Measurements from ENCODE around the gene GPALPP1.

The GPALPP1 gene

GRCh38 chr13:45036206-45036605 lies 46.9 kb downstream of the GPALPP1 start:
- H3K36me3 ChIP-seq (ENCODE audit: control insufficient read depth, insufficient read depth, low read length): no peaks in the 10 kb centered on the region
- no peak for DNase-seq

DNA sequence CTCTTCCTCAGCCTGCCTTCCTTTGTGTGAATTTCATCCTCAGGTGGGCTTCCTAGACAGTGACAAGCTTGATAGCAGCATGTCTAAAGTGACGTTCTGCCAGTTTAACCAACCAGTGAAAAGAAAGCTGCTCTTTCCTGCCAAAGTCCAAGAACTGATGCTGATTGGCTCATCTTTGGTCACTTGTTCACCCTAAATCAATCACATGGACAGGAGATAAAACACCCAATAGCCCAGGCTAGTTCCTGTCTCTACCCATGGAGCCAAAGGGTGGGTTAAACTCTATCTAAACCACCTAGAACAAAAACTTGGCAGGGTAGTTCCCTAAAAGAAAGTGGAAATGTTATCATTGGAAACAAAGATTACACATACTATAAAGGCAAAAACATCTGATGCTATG lies 50.8 kb downstream of the GPALPP1 start:
- no peak overlapping the region for H3K27ac ChIP-seq (ENCODE audit: insufficient read depth, low read length, poor library complexity, severe bottlenecking)
- no peaks in the 10 kb centered on the region for H3K27me3 ChIP-seq (replicated peaks; ENCODE audit: control insufficient read depth, insufficient read depth, low read length, poor library complexity, severe bottlenecking)
- no peaks in the 10 kb centered on the region for H3K4me1 ChIP-seq (ENCODE audit: control insufficient read depth, insufficient read depth, low read length, poor library complexity, severe bottlenecking)
- DNase-seq: no peak
- no peak overlapping the region for H3K4me3 ChIP-seq (ENCODE audit: insufficient read depth, low read depth, low read length, poor library complexity, severe bottlenecking)
- H3K36me3 ChIP-seq (ENCODE audit: control insufficient read depth, insufficient read depth, low read length): no peaks in the 10 kb centered on the region
- H3K9me3 ChIP-seq (ENCODE audit: control insufficient read depth, low read length): no peaks in the 10 kb centered on the region

More at GRCh38 chr13:45036206-45036605, 46.9 kb downstream of the GPALPP1 start:
- Histone ChIP-seq H3K27me3 (replicated peaks; ENCODE audit: control insufficient read depth, insufficient read depth, low read length, poor library complexity, severe bottlenecking) (no peaks in the 10 kb centered on the region), H3K9me3 (ENCODE audit: control insufficient read depth, low read length) (no peaks in the 10 kb centered on the region), H3K27ac (ENCODE audit: insufficient read depth, low read length, poor library complexity, severe bottlenecking) (no peak overlapping the region), H3K4me3 (ENCODE audit: insufficient read depth, low read depth, low read length, poor library complexity, severe bottlenecking) (no peak overlapping the region), H3K4me1 (ENCODE audit: control insufficient read depth, insufficient read depth, low read length, poor library complexity, severe bottlenecking) (no peaks in the 10 kb centered on the region)

DNA sequence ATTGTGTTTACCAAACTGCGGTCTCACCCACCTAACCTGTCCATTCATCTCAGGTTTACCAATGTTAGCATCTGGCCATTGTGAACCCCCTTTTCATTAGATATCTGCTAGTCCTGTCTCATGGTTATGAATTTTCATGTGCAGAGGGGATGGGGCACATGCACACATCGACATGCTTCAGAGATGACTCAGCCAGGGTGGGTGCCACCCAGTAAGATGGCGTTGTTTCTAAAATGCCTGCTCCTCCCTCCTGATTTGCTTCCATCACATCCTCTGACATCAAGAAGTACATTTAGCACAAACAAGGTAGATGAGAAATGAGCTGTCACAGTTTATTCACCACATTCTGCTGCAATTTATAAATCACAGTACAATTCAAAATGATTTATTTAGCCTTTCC lies 51.3 kb downstream of the GPALPP1 start:
- DNase-seq: no peak
- Histone ChIP-seq H3K27ac (ENCODE audit: insufficient read depth, low read length, poor library complexity, severe bottlenecking) (no peak overlapping the region), H3K36me3 (ENCODE audit: control insufficient read depth, insufficient read depth, low read length) (no peaks in the 10 kb centered on the region), H3K9me3 (ENCODE audit: control insufficient read depth, low read length) (no peaks in the 10 kb centered on the region), H3K4me1 (ENCODE audit: control insufficient read depth, insufficient read depth, low read length, poor library complexity, severe bottlenecking) (no peaks in the 10 kb centered on the region), H3K4me3 (ENCODE audit: insufficient read depth, low read depth, low read length, poor library complexity, severe bottlenecking) (no peak overlapping the region), H3K27me3 (replicated peaks; ENCODE audit: control insufficient read depth, insufficient read depth, low read length, poor library complexity, severe bottlenecking) (no peaks in the 10 kb centered on the region)

DNA sequence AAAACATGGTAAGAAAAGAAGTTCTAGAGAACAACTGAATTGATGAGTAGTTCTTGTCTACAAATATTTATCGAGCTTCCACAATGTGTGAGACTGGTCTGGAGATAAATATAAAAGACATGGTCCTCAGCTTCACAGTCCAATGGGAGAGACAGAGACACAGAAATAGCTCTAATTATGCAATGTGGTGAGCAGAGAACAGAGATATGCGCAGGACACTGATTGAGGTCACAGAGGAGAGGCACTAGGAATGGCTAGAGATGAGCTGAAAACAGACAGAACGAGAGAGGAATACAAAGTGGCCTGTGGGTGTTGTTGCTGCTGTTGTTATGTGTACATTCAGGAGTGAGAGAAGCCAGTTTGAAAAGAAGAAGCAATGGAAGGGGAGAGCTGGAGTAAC lies 53.2 kb downstream of the GPALPP1 start:
- Histone ChIP-seq H3K9me3 (ENCODE audit: control insufficient read depth, low read length) (no peaks in the 10 kb centered on the region), H3K4me1 (ENCODE audit: control insufficient read depth, insufficient read depth, low read length, poor library complexity, severe bottlenecking) (peaks cover 5% of the 10 kb centered on the region), H3K27me3 (replicated peaks; ENCODE audit: control insufficient read depth, insufficient read depth, low read length, poor library complexity, severe bottlenecking) (no peaks in the 10 kb centered on the region), H3K27ac (ENCODE audit: insufficient read depth, low read length, poor library complexity, severe bottlenecking) (no peak overlapping the region), H3K36me3 (ENCODE audit: control insufficient read depth, insufficient read depth, low read length) (no peaks in the 10 kb centered on the region), H3K4me3 (ENCODE audit: insufficient read depth, low read depth, low read length, poor library complexity, severe bottlenecking) (no peak overlapping the region)
- DNase-seq: no peak

DNA sequence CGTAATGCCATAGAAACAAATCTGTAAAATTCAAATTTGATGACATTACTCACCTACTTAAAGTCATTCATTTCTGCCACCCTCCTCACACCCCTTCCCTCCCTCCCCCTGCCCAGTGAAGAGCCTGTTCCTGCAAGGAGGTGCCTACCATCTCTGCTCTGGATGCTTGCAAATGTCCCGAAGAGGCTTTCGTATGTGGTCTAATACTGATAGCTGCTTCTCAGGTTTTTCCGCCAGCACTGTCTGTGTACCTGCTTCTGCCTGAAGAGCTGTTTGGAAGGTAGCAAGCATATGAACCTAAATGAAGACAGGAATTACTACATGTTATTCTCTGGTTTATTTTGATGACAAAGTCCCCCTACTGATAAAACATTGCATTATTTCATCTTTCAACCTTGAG lies 57.1 kb downstream of the GPALPP1 start:
- no peak overlapping the region for H3K4me3 ChIP-seq (ENCODE audit: insufficient read depth, low read depth, low read length, poor library complexity, severe bottlenecking)
- DNase-seq: no peak
- no peak overlapping the region for H3K27ac ChIP-seq (ENCODE audit: insufficient read depth, low read length, poor library complexity, severe bottlenecking)
- H3K36me3 ChIP-seq (ENCODE audit: control insufficient read depth, insufficient read depth, low read length): no peaks in the 10 kb centered on the region
- no peaks in the 10 kb centered on the region for H3K9me3 ChIP-seq (ENCODE audit: control insufficient read depth, low read length)
- no peaks in the 10 kb centered on the region for H3K27me3 ChIP-seq (replicated peaks; ENCODE audit: control insufficient read depth, insufficient read depth, low read length, poor library complexity, severe bottlenecking)
- H3K4me1 ChIP-seq (ENCODE audit: control insufficient read depth, insufficient read depth, low read length, poor library complexity, severe bottlenecking): peaks cover 6% of the 10 kb centered on the region

- DNase-seq: peak; percentile 50 to 62 (median 52)
- H3K27me3 ChIP-seq (replicated peaks; ENCODE audit: control insufficient read depth, insufficient read depth, low read length, poor library complexity, severe bottlenecking): no peaks in the 10 kb centered on the region
- H3K36me3 ChIP-seq (ENCODE audit: control insufficient read depth, insufficient read depth, low read length): no peaks in the 10 kb centered on the region
- peak overlapping the region; percentile 15 for H3K4me3 ChIP-seq (ENCODE audit: insufficient read depth, low read depth, low read length, poor library complexity, severe bottlenecking)
- H3K4me1 ChIP-seq (ENCODE audit: control insufficient read depth, insufficient read depth, low read length, poor library complexity, severe bottlenecking): peaks cover 6% of the 10 kb centered on the region
- no peak overlapping the region for H3K27ac ChIP-seq (ENCODE audit: insufficient read depth, low read length, poor library complexity, severe bottlenecking)
- no peaks in the 10 kb centered on the region for H3K9me3 ChIP-seq (ENCODE audit: control insufficient read depth, low read length)
These were observed 58.3 kb downstream of the GPALPP1 start for GRCh38 chr13:45047394-45048310.

- Histone ChIP-seq H3K4me1 (ENCODE audit: control insufficient read depth, insufficient read depth, low read length, poor library complexity, severe bottlenecking) (peaks cover 6% of the 10 kb centered on the region), H3K27ac (ENCODE audit: insufficient read depth, low read length, poor library complexity, severe bottlenecking) (no peak overlapping the region), H3K9me3 (ENCODE audit: control insufficient read depth, low read length) (no peaks in the 10 kb centered on the region), H3K27me3 (replicated peaks; ENCODE audit: control insufficient read depth, insufficient read depth, low read length, poor library complexity, severe bottlenecking) (no peaks in the 10 kb centered on the region), H3K4me3 (ENCODE audit: insufficient read depth, low read depth, low read length, poor library complexity, severe bottlenecking) (no peak overlapping the region), H3K36me3 (ENCODE audit: control insufficient read depth, insufficient read depth, low read length) (no peaks in the 10 kb centered on the region)
- no peak for DNase-seq
These were observed 59.6 kb downstream of the GPALPP1 start for GRCh38 chr13:45048890-45049407.

DNA sequence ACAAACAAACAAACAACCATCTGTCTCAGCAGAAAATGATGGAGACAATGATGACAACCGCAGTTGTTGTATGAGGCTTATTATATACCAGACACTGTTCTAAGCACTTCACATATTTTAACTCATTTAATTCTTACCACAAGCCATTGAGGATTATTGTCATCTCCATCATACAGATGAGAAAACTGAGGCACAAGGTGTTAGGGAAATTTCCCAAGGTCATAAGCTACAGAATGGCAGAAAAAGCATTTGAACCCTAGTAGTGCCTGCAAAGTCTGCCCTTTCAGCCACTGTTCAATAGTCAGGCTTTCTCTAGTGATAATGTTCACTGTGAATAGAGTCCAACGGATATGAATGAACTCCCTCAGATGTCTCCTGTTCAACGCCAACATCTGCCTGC lies 60.1 kb downstream of the GPALPP1 start:
- Histone ChIP-seq H3K27ac (ENCODE audit: insufficient read depth, low read length, poor library complexity, severe bottlenecking) (no peak overlapping the region), H3K4me3 (ENCODE audit: insufficient read depth, low read depth, low read length, poor library complexity, severe bottlenecking) (no peak overlapping the region), H3K36me3 (ENCODE audit: control insufficient read depth, insufficient read depth, low read length) (no peaks in the 10 kb centered on the region), H3K9me3 (ENCODE audit: control insufficient read depth, low read length) (no peaks in the 10 kb centered on the region), H3K27me3 (replicated peaks; ENCODE audit: control insufficient read depth, insufficient read depth, low read length, poor library complexity, severe bottlenecking) (no peaks in the 10 kb centered on the region), H3K4me1 (ENCODE audit: control insufficient read depth, insufficient read depth, low read length, poor library complexity, severe bottlenecking) (peaks cover 6% of the 10 kb centered on the region)
- DNase-seq: no peak

- H3K4me1 ChIP-seq (ENCODE audit: control insufficient read depth, insufficient read depth, low read length, poor library complexity, severe bottlenecking): peaks cover 6% of the 10 kb centered on the region
- no peaks in the 10 kb centered on the region for H3K9me3 ChIP-seq (ENCODE audit: control insufficient read depth, low read length)
- H3K4me3 ChIP-seq (ENCODE audit: insufficient read depth, low read depth, low read length, poor library complexity, severe bottlenecking): no peak overlapping the region
- DNase-seq: no peak
- no peak overlapping the region for H3K27ac ChIP-seq (ENCODE audit: insufficient read depth, low read length, poor library complexity, severe bottlenecking)
- H3K27me3 ChIP-seq (replicated peaks; ENCODE audit: control insufficient read depth, insufficient read depth, low read length, poor library complexity, severe bottlenecking): no peaks in the 10 kb centered on the region
- no peaks in the 10 kb centered on the region for H3K36me3 ChIP-seq (ENCODE audit: control insufficient read depth, insufficient read depth, low read length)
These were observed 62.0 kb downstream of the GPALPP1 start for GRCh38 chr13:45051315-45051714.

GRCh38 chr13:45055198-45055901 lies 66.0 kb downstream of the GPALPP1 start:
- no peak for DNase-seq
- Histone ChIP-seq H3K27me3 (replicated peaks; ENCODE audit: control insufficient read depth, insufficient read depth, low read length, poor library complexity, severe bottlenecking) (no peaks in the 10 kb centered on the region), H3K36me3 (ENCODE audit: control insufficient read depth, insufficient read depth, low read length) (no peaks in the 10 kb centered on the region), H3K4me3 (ENCODE audit: insufficient read depth, low read depth, low read length, poor library complexity, severe bottlenecking) (no peak overlapping the region), H3K9me3 (ENCODE audit: control insufficient read depth, low read length) (no peaks in the 10 kb centered on the region), H3K4me1 (ENCODE audit: control insufficient read depth, insufficient read depth, low read length, poor library complexity, severe bottlenecking) (no peaks in the 10 kb centered on the region), H3K27ac (ENCODE audit: insufficient read depth, low read length, poor library complexity, severe bottlenecking) (no peak overlapping the region)

Measured in effector memory CD4-positive, alpha-beta T cell (primary cell).